A673 (cell line): Measurements from ENCODE around the gene ANKRD44. TPM values are rescaled to one million over a fixed set of nuclear protein-coding genes. Genes with fewer than 3 reads are reported as not detected.
A peak's percentile ranks its signal among the peaks of the same experiment; 100 is the strongest.
"Not testable (repeated sequence)": the region's sequence is repeated elsewhere in the genome, so short reads cannot be mapped to it uniquely, and the experiment has no call there.

Experiments
- BruUV-seq: library from RNA; stranded (reverse); fragments of 400-500 nt; replicated peaks from 2 replicates; lab custom pipeline; 2021; lab: Mats Ljungman, UMichigan
- CTCF ChIA-PET: fragments of 300-600 bp; sonication (Branson Sonifier 250); formaldehyde crosslinking; loops from one replicate; lab custom pipeline; 2022; ENCODE audit warnings: antibody characterized with exemption; lab: Charles Lee
- POLR2A ChIA-PET: fragments of 300-600 bp; sonication (Branson Sonifier 250); formaldehyde crosslinking; loops from one replicate; lab custom pipeline; 2022; ENCODE audit warnings: antibody characterized with exemption; ENCODE audit not compliant: low non-redundant PET; lab: Charles Lee
- DNase-seq: peaks from one replicate; pipeline ENCODE4 v3.0.0-alpha.2; 2015; ENCODE audit warnings: low spot score
- H3K27ac ChIP-seq: fragments of 200-600 bp; sonication (generic); 2 replicates; pipeline ENCODE4 v1.5.1; 2016; ENCODE audit warnings: mixed run types, low read depth, mild to moderate bottlenecking, mixed read lengths, antibody characterized with exemption, low read length; ENCODE audit not compliant: poor library complexity, severe bottlenecking
- H3K27me3 ChIP-seq: fragments of 200-600 bp; sonication (generic); replicated peaks from 2 replicates; pipeline ENCODE4 v1.6.1; 2017; ENCODE audit warnings: mixed run types, low read depth, mild to moderate bottlenecking, mixed read lengths, antibody characterized with exemption, low read length; ENCODE audit not compliant: insufficient read depth, poor library complexity
- H3K36me3 ChIP-seq: fragments of 200-600 bp; sonication (generic); 2 replicates; pipeline ENCODE4 v1.6.1; 2016; ENCODE audit warnings: mixed run types, mild to moderate bottlenecking, mixed read lengths, antibody characterized with exemption, low read length; ENCODE audit not compliant: insufficient read depth, poor library complexity, severe bottlenecking
- H3K4me1 ChIP-seq: fragments of 200-600 bp; sonication (generic); 2 replicates; pipeline ENCODE4 v1.6.1; 2017; ENCODE audit warnings: mixed run types, mild to moderate bottlenecking, mixed read lengths, antibody characterized with exemption, low read length; ENCODE audit not compliant: insufficient read depth, poor library complexity, severe bottlenecking
- H3K4me3 ChIP-seq: fragments of 200-600 bp; sonication (generic); 2 replicates; pipeline ENCODE4 v1.5.1; 2016; ENCODE audit warnings: low read depth, mixed run types, mild to moderate bottlenecking, mixed read lengths, low read length; ENCODE audit not compliant: poor library complexity, severe bottlenecking
- H3K9me3 ChIP-seq: fragments of 200-600 bp; sonication (generic); 2 replicates; pipeline ENCODE4 v1.6.1; 2016; ENCODE audit warnings: mixed run types, low read depth, mild to moderate bottlenecking, mixed read lengths, antibody characterized with exemption, low read length; ENCODE audit not compliant: poor library complexity, severe bottlenecking
- CTCF ChIP-seq: fragments of 300-800, 200-600 bp; sonication (generic); conservative IDR thresholded peaks from 2 replicates; pipeline ENCODE4 v1.5.1; 2017; ENCODE audit warnings: low read depth, mild to moderate bottlenecking, antibody characterized with exemption, low read length, moderate library complexity, mixed read lengths
- EZH2 ChIP-seq: fragments of 200-600 bp; sonication (generic); IDR thresholded peaks from 2 replicates; pipeline ENCODE4 v1.6.1; 2017; ENCODE audit warnings: borderline replicate concordance, low read depth, mild to moderate bottlenecking, mixed read lengths, antibody characterized with exemption, low read length; ENCODE audit not compliant: poor library complexity, severe bottlenecking
- intact Hi-C: fragments of 100-400 bp; cut with micrococcal nuclease; formaldehyde crosslinking; loops from one replicate; pipeline ENCODE4 v1.10.0; 2022; ENCODE audit not compliant: unreplicated experiment
- total RNA-seq: library from RNA; stranded (reverse); gene quantifications from 2 replicates; pipeline ENCODE4 v1.2.3, GENCODE V29; 2021

The ANKRD44 gene
- total RNA-seq, 1 experiment from 2014 or later: 17.0 TPM

DNA sequence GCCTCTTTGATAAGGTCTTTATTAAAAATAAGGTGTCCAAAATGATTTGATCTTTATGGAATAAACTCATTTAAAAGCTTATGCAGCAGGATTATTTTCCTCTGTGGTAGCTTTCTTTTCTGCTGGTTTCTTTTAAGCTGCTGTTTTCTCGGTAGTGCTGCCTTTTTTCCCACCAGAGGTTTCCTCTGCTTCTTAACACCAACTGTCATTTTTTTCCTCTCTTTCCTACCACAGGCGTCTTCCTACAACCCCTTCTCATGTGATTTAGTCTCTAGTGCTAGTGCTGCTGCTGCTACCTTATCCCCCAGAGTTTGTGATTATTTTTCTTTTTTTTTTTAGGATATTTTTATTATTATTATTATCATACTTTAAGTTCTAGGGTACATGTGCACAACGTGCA lies 281.9 kb downstream of the ANKRD44 start:
- intact Hi-C loops: no loop called here
- ChIA-PET CTCF (interaction anchor here (1.0 kb wide), 1 partner anchor 17 kb away, joined by 3 read pairs; no protein-coding TSS in a partner anchor), POLR2A (no interaction called here)
- Histone ChIP-seq H3K27ac (no peak overlapping the region), H3K27me3 (no peaks in the 10 kb centered on the region), H3K36me3 (no peaks in the 10 kb centered on the region), H3K9me3 (no peaks in the 10 kb centered on the region), H3K4me3 (no peak overlapping the region), H3K4me1 (no peaks in the 10 kb centered on the region)
- no peak for TF ChIP-seq EZH2
- TF ChIP-seq CTCF: no peak
- no peak for DNase-seq
- no TSS peak for BruUV-seq

DNA sequence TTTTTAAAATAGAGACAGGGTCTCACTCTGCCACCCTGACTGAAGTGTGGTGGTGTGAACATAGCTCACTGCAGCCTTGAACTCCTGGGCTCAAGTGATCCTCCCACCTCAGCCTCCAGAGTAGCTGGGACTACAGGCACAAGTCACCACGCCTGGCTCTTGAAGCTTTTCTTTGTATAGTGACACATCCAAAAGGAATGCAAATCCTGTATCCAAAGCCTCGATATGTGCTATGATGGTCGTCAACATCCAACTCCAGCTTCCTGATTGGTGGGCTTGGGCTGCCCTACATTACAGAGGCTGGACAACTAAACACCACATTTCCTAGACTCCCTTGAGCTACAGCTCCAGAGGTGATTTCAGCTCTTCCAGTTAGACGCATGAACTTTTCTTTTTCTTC lies 282.4 kb downstream of the ANKRD44 start:
- ChIA-PET POLR2A (no interaction called here), CTCF (interaction anchor here (1.0 kb wide), 1 partner anchor 17 kb away, joined by 3 read pairs; no protein-coding TSS in a partner anchor)
- DNase-seq: peak; percentile 53

GRCh38 chr2:197024206-197024605 lies 286.4 kb downstream of the ANKRD44 start:
- Histone ChIP-seq H3K36me3 (no peaks in the 10 kb centered on the region), H3K27ac (no peak overlapping the region), H3K4me1 (peaks cover 3% of the 10 kb centered on the region), H3K4me3 (no peak overlapping the region), H3K27me3 (no peaks in the 10 kb centered on the region), H3K9me3 (no peaks in the 10 kb centered on the region)
- intact Hi-C loops: no loop called here
- no TSS peak for BruUV-seq
- ChIA-PET POLR2A (no interaction called here), CTCF (no interaction called here)
- TF ChIP-seq CTCF: no peak
- no peak for TF ChIP-seq EZH2
- DNase-seq: no peak

More for the DNA sequence above, 282.4 kb downstream of the ANKRD44 start:
- no peak overlapping the region for H3K4me3 ChIP-seq
- H3K27ac ChIP-seq: no peak overlapping the region
- H3K27me3 ChIP-seq: no peaks in the 10 kb centered on the region
- no peak for TF ChIP-seq CTCF
- no peak for TF ChIP-seq EZH2
- no TSS peak for BruUV-seq
- H3K9me3 ChIP-seq: no peaks in the 10 kb centered on the region
- intact Hi-C loops: no loop called here
- no peaks in the 10 kb centered on the region for H3K4me1 ChIP-seq
- no peaks in the 10 kb centered on the region for H3K36me3 ChIP-seq

GRCh38 chr2:197020921-197021320 lies 289.7 kb downstream of the ANKRD44 start:
- H3K36me3 ChIP-seq, BruUV-seq, DNase-seq, intact Hi-C loops, H3K9me3 ChIP-seq, CTCF ChIA-PET, H3K27me3 ChIP-seq, POLR2A ChIA-PET, H3K27ac ChIP-seq, H3K4me3 ChIP-seq: not testable (repeated sequence)
- H3K4me1 ChIP-seq: peaks cover 14% of the 10 kb centered on the region
